Glutamatergic neuron (in vitro differentiated cells): ENCODE data around the gene APAF1. TPM values are rescaled to one million over a fixed set of nuclear protein-coding genes. Genes with fewer than 3 reads are reported as not detected.
A peak's percentile ranks its signal among the peaks of the same experiment; 100 is the strongest.

Experiments
- DNase-seq: peaks from one replicate; pipeline ENCODE4 v3.0.0; 2022
- H3K27ac Mint-ChIP-seq: one replicate; pipeline ENCODE4 v1.8.0; 2020; ENCODE audit warnings: mild to moderate bottlenecking, mixed read lengths, inconsistent platforms; ENCODE audit not compliant: unreplicated experiment
- H3K27me3 Mint-ChIP-seq: one replicate; pipeline ENCODE4 v1.8.0; 2020; ENCODE audit warnings: mild to moderate bottlenecking, moderate library complexity, mixed read lengths, inconsistent platforms; ENCODE audit not compliant: unreplicated experiment
- H3K36me3 Mint-ChIP-seq: one replicate; pipeline ENCODE4 v1.8.0; 2020; ENCODE audit warnings: mild to moderate bottlenecking, mixed read lengths, inconsistent platforms; ENCODE audit not compliant: unreplicated experiment
- H3K4me1 Mint-ChIP-seq: one replicate; pipeline ENCODE4 v1.8.0; 2020; ENCODE audit warnings: mild to moderate bottlenecking, low read depth, mixed read lengths, inconsistent platforms; ENCODE audit not compliant: unreplicated experiment
- H3K4me3 Mint-ChIP-seq: one replicate; pipeline ENCODE4 v1.8.0; 2020; ENCODE audit warnings: mild to moderate bottlenecking, mixed read lengths, inconsistent platforms; ENCODE audit not compliant: unreplicated experiment
- H3K9me3 Mint-ChIP-seq: one replicate; pipeline ENCODE4 v1.8.0; 2020; ENCODE audit warnings: mild to moderate bottlenecking, moderate library complexity, mixed read lengths, inconsistent platforms; ENCODE audit not compliant: unreplicated experiment
- total RNA-seq: library from RNA; stranded (reverse); fragmentation: NEBNext Ultra II Directional; extraction: Animal tissue kit (Norgen Biotek cat#: 25700); gene quantifications from one replicate; pipeline ENCODE4 v1.2.1, GENCODE V29; 2021; ENCODE audit not compliant: unreplicated experiment
- TF ChIP-seq, protein P1 (sequence below): fragments of 200-600 bp; sonication (generic); IDR thresholded peaks from one replicate; pipeline ENCODE4 v1.5.0; 2021; ENCODE audit not compliant: partially characterized antibody, unreplicated experiment

Gene APAF1
- total RNA-seq, 1 donor from 2014 or later = 20.8 TPM

DNA sequence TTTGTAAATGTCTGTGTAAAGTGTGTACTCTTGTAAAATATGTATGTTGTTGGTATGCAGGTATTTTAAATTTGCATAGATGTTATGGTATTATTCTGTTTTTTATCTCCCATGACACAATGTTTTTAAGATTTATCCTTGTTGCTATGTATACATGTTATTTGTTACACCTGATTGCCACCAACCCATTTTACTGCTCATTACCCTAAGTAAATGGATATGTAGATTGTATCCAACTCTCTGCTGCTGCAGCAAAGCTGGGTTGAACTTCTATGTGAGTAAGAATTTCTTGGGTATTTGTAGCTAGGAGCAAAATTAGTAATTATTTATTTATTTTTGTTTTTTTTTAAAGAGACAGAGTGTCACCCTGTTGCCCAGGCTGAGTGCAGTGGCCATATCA, 6.2 kb downstream of the APAF1 start:
- no peaks in the 10 kb centered on the region for H3K36me3 Mint-ChIP-seq
- TF ChIP-seq, protein P1, sequence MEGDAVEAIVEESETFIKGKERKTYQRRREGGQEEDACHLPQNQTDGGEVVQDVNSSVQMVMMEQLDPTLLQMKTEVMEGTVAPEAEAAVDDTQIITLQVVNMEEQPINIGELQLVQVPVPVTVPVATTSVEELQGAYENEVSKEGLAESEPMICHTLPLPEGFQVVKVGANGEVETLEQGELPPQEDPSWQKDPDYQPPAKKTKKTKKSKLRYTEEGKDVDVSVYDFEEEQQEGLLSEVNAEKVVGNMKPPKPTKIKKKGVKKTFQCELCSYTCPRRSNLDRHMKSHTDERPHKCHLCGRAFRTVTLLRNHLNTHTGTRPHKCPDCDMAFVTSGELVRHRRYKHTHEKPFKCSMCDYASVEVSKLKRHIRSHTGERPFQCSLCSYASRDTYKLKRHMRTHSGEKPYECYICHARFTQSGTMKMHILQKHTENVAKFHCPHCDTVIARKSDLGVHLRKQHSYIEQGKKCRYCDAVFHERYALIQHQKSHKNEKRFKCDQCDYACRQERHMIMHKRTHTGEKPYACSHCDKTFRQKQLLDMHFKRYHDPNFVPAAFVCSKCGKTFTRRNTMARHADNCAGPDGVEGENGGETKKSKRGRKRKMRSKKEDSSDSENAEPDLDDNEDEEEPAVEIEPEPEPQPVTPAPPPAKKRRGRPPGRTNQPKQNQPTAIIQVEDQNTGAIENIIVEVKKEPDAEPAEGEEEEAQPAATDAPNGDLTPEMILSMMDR = no peak
- no peak for DNase-seq
- no peak overlapping the region for H3K4me3 Mint-ChIP-seq
- H3K27me3 Mint-ChIP-seq = no peaks in the 10 kb centered on the region
- H3K27ac Mint-ChIP-seq = no peak overlapping the region
- H3K9me3 Mint-ChIP-seq = no peaks in the 10 kb centered on the region
- H3K4me1 Mint-ChIP-seq = no peaks in the 10 kb centered on the region

DNA sequence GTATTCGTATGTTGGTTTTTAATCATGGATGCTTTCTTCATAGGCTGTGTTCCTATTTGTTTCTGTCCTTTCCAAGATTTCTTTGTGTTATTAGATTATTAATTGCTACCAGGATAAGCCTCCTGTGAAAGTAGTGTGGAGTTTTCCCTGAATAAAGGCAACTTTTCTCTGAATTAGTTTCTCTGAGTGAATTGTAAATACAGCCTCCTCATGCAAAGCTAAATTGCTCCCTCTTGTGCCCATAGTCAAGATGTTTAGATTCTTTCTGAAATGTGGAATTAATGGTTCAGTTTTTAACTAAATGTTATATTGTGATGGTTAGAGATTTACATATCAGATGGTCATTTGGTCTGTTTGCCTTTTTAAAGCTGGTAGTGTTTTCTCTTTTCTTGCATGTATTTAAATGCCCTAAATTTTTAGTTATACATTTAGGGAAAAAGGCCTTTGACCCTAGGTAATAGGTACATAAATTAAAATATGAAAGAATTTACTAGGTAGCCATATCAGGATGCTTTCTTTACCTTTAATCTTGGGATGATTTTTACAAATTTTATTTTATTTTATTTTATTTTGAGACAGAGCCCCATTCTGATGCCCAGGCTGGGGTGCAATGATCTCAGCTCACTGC, 8.9 kb downstream of the APAF1 start:
- TF ChIP-seq, protein P1 = peak; percentile 25
- H3K36me3 Mint-ChIP-seq = peaks cover 8% of the 10 kb centered on the region
- no peak overlapping the region for H3K4me3 Mint-ChIP-seq
- no peak overlapping the region for H3K27ac Mint-ChIP-seq
- H3K4me1 Mint-ChIP-seq = no peaks in the 10 kb centered on the region
- no peaks in the 10 kb centered on the region for H3K27me3 Mint-ChIP-seq
- no peak for DNase-seq
- H3K9me3 Mint-ChIP-seq = no peaks in the 10 kb centered on the region

DNA sequence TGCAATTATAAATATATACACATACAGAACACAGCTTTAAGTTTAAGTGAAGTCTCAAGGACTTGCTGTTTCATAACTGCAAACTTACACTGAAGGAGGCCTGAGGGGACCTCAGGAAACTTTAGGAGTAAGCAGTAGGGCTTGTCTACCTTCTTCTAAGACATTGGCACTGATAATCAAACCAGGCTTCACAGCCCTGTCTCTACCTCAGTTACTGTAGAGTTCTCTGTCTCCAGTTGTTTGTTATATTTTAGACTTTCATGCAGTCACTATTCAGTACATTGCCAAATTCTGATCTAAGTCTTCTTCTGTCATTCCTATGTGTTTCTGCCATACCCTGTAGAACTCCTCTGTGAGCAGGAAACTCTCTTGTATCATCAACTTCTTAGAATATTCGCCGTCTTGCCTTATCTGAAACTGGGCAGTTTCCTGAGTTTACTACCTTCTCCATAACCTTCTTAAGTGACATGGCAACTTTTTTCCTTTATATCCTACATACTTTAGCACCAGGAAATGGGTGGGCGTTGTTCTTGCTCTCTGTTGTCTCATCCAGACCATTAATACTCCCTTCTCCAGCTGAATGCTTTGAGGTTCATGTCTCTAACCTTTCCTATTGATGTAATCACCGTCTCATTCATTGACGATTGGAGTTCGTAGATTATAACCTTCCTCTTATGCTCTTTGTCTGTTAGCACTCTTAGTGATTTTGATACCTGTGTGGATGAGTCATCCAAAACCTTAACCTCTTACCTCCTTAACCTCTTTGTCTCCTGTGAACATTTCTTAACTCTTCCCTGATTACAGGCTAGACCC, 11.4 kb downstream of the APAF1 start:
- H3K4me1 Mint-ChIP-seq = no peaks in the 10 kb centered on the region
- no peak overlapping the region for H3K4me3 Mint-ChIP-seq
- DNase-seq = no peak
- H3K27me3 Mint-ChIP-seq = no peaks in the 10 kb centered on the region
- H3K27ac Mint-ChIP-seq = no peak overlapping the region
- TF ChIP-seq, protein P1 = no peak
- H3K36me3 Mint-ChIP-seq = peaks cover 8% of the 10 kb centered on the region
- H3K9me3 Mint-ChIP-seq = no peaks in the 10 kb centered on the region

DNA sequence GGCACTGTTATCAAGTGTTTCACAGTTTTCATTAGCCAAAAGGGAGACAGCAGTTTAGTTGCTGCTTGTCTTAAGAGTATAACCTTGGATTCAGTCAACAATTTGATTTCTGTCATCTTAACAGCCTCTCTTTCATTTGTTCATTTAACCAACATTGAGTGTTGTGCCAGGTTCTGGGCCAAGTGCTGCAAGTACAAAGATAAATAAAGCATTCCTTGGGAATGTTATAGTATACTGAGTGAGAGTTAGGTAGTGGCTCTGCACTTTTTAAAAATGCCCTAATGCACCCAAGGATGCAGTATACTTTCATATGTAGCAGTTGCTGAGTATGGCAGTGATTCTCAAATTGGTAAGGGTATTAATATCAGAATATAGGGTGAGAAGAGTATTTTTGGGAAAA, 15.4 kb downstream of the APAF1 start:
- Mint-ChIP-seq H3K36me3 (peaks cover 8% of the 10 kb centered on the region), H3K9me3 (no peaks in the 10 kb centered on the region), H3K4me3 (no peak overlapping the region), H3K27ac (no peak overlapping the region), H3K4me1 (no peaks in the 10 kb centered on the region), H3K27me3 (no peaks in the 10 kb centered on the region)
- DNase-seq = no peak
- TF ChIP-seq, protein P1 = no peak

DNA sequence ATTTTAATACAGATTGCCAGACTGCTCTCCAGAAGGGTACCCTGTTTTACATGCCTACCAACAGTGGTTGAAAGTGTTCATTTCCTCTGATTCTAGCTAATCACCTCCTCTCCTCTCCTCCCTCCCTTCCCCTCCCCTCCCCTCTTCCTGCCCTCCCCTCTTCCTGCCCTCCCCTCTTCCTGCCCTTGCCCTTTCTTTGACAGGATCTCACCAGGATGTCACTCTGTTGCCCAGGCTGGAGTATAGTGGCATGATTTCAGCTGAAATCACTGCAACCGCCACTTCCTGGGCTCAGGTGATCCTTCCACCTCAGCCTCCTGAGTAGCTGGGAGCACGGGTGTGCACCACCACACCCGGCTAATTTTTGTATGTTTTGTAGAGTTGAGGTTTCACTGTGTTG, 24.7 kb downstream of the APAF1 start:
- H3K27ac Mint-ChIP-seq = no peak overlapping the region
- TF ChIP-seq, protein P1 = no peak

More for the DNA sequence above, 24.7 kb downstream of the APAF1 start:
- Mint-ChIP-seq H3K27me3 (peaks cover 2% of the 10 kb centered on the region), H3K4me3 (no peak overlapping the region), H3K9me3 (no peaks in the 10 kb centered on the region), H3K4me1 (no peaks in the 10 kb centered on the region), H3K36me3 (no peaks in the 10 kb centered on the region)
- DNase-seq = no peak
